ENCODE data around the gene LRMDA. TPM values are rescaled to one million over a fixed set of nuclear protein-coding genes. Genes with fewer than 3 reads are reported as not detected.

LRMDA gene
- total and polyA plus RNA-seq, 2 of the 8 experiments (the other 6 are each of a cell fraction or from before 2014, with no cell fraction given) = 0.86 to 2.8 TPM

- no peak for FAIRE-seq
- H4K20me1 ChIP-seq (replicated peaks in 1 of 2; ENCODE audit: control insufficient read depth in 1 of 2, insufficient read depth in 2 of 2, low read length in 2 of 2) = no peaks in the 10 kb centered on the region
- TF ChIP-seq SUZ12 (IDR thresholded peaks at IDR 0.05; ENCODE audit: low read length) = no peak
- TF ChIP-seq RNF2 (IDR thresholded peaks at IDR 0.05; ENCODE audit: borderline replicate concordance, low read depth, low read length, missing control alignments, poor library complexity, severe bottlenecking) = no peak
- no peak for TF ChIP-seq HDAC6 (IDR thresholded peaks at IDR 0.05; ENCODE audit: low read depth, low read length)
- TF ChIP-seq MAFK (IDR thresholded peaks at IDR 0.05; ENCODE audit: low read depth, low read length) = no peak
- no peak for TF ChIP-seq JUND (IDR thresholded peaks at IDR 0.05; ENCODE audit: low read length)
- TF ChIP-seq FOSL1 (IDR thresholded peaks at IDR 0.05; ENCODE audit: insufficient read depth, low read depth, low read length) = no peak
- TF ChIP-seq TCF12 (IDR thresholded peaks at IDR 0.05; ENCODE audit: low read depth, low read length) = no peak
- no peak for TF ChIP-seq POU5F1 (IDR thresholded peaks at IDR 0.05; ENCODE audit: low read depth, low read length)
- TF ChIP-seq CEBPB (IDR thresholded peaks at IDR 0.05; ENCODE audit: low read depth, low read length) = no peak
- TF ChIP-seq SP4 (IDR thresholded peaks at IDR 0.05; ENCODE audit: low read length) = no peak
- no peak for TF ChIP-seq KDM4A (IDR thresholded peaks at IDR 0.05; ENCODE audit: low read depth, low read length, severe bottlenecking)
- TF ChIP-seq SIRT6 (IDR thresholded peaks at IDR 0.05; ENCODE audit: low read length) = no peak
- TF ChIP-seq RXRA (IDR thresholded peaks at IDR 0.05; ENCODE audit: insufficient read depth, low read depth, low read length) = no peak
- TF ChIP-seq SIX5 (IDR thresholded peaks at IDR 0.05; ENCODE audit: low read depth, low read length) = no peak
- no peak for TF ChIP-seq CREB1 (IDR thresholded peaks at IDR 0.05)
- no peak for TF ChIP-seq CHD2 (IDR thresholded peaks at IDR 0.05; ENCODE audit: low read length)
- no peak for TF ChIP-seq SP2 (IDR thresholded peaks at IDR 0.05; ENCODE audit: low read length)
These were observed 334.3 kb downstream of the LRMDA start for GRCh38 chr10:75765789-75766096.

More at GRCh38 chr10:75765789-75766096, 334.3 kb downstream of the LRMDA start:
- H2AFZ ChIP-seq (ENCODE audit: low read length) = no peak overlapping the region
- no peaks in the 10 kb centered on the region for H3K79me1 ChIP-seq (ENCODE audit: low read depth, low read length)
- H3K27me3 ChIP-seq (replicated peaks in 1 of 4; ENCODE audit: control insufficient read depth in 3 of 4, extremely low read depth in 1 of 4, insufficient read depth in 3 of 4, low read length in 3 of 4) = no peaks in the 10 kb centered on the region; a peak in 1 of 7 replicates
- no peaks in the 10 kb centered on the region; the same call in 1 of the 2 replicates for H3K23me2 ChIP-seq (ENCODE audit: low read depth, low read length)
- H3K79me2 ChIP-seq (ENCODE audit: control insufficient read depth in 1 of 2, insufficient read depth in 2 of 2, low read length in 2 of 2) = no peaks in the 10 kb centered on the region
- no peak overlapping the region for H2BK5ac ChIP-seq (ENCODE audit: low read depth, low read length)
- no peak overlapping the region for H4K91ac ChIP-seq (replicated peaks; ENCODE audit: insufficient read length, low read length)
- H3K36me3 ChIP-seq (ENCODE audit: control insufficient read depth in 2 of 4, insufficient read depth in 4 of 4, low read length in 3 of 4) = no peaks in the 10 kb centered on the region
- H3K18ac ChIP-seq (ENCODE audit: extremely low read depth, low read length) = no peak overlapping the region
- H3K4me3 ChIP-seq (ENCODE audit: extremely low read depth in 1 of 4, insufficient read depth in 2 of 4, low read depth in 3 of 4, low read length in 4 of 4) = no peak overlapping the region
- DNase-seq (ENCODE audit: low read depth in 1 of 2, low spot score in 2 of 2) = no peak
- H3K9ac ChIP-seq (replicated peaks in 1 of 4; ENCODE audit: extremely low read depth in 1 of 4, low read depth in 3 of 4, low read length in 3 of 4) = no peak overlapping the region
- H2BK20ac ChIP-seq (ENCODE audit: low read length) = no peak overlapping the region
- no peak overlapping the region for H2BK120ac ChIP-seq (replicated peaks; ENCODE audit: low read depth, low read length)
- no peak overlapping the region for H3K14ac ChIP-seq (ENCODE audit: insufficient read length)
- no peak overlapping the region for H4K5ac ChIP-seq (ENCODE audit: insufficient read length, low read depth, low read length)
- no peak overlapping the region for H2BK12ac ChIP-seq (ENCODE audit: low read depth, low read length)
- ChIA-PET POLR2A (ENCODE audit: partially characterized antibody) (no interaction called here), CTCF (ENCODE audit: partially characterized antibody) (interaction anchor here (0.9 kb wide), 1 partner anchor 30 kb away, joined by 3 read pairs; no protein-coding TSS in a partner anchor)
- H3K4me2 ChIP-seq (ENCODE audit: insufficient read depth in 1 of 2, low read depth in 2 of 2, low read length in 2 of 2) = no peak overlapping the region
- peaks cover 0 to 6% (median 4%) of the 10 kb centered on the region in 4 experiments; a peak in 5 of 7 replicates for H3K4me1 ChIP-seq (replicated peaks in 1 of 4; ENCODE audit: control insufficient read depth in 3 of 4, insufficient read depth in 4 of 4, low read length in 3 of 4)
- no peak overlapping the region for H3K27ac ChIP-seq (ENCODE audit: low read depth, low read length)
- no peak overlapping the region for H2AK5ac ChIP-seq (ENCODE audit: low read depth, low read length)
- no peak overlapping the region for H4K8ac ChIP-seq (ENCODE audit: extremely low read depth, insufficient read depth, low read length)
- H3K23ac ChIP-seq (ENCODE audit: insufficient read length) = no peak overlapping the region
- no peak overlapping the region for H3K4ac ChIP-seq (replicated peaks; ENCODE audit: insufficient read length, low read depth, low read length)
- no peaks in the 10 kb centered on the region for H3K9me3 ChIP-seq (ENCODE audit: insufficient read depth in 2 of 2, low read depth in 1 of 2, low read length in 1 of 2)
- H3K56ac ChIP-seq (replicated peaks; ENCODE audit: insufficient read length, low read depth, low read length) = no peak overlapping the region
- 83% methylated on average over 5 of the region's 5 CpGs; no CpG with 5 or more reads in 1 of the 2 experiments for WGBS, 2 experiments (ENCODE audit: extremely low coverage in 1 of 2, insufficient coverage in 1 of 2, insufficient read length in 1 of 2, insufficient replicate concordance in 2 of 2, low coverage in 1 of 2, low lambda C conversion rate in 2 of 2, missing lambda C conversion rate in 1 of 2)
- H2BK15ac ChIP-seq (ENCODE audit: low read length) = no peak overlapping the region
